SK-N-SH treated with all-trans-retinoic acid at 6 μM for 48 hours (cell line): ENCODE measurements around the gene TEX13D.

Experiments
- RARB ChIP-seq: fragments of 250-450 bp; sonication (Bioruptor Pico); IDR thresholded peaks from 2 replicates; pipeline ENCODE4 v1.8.0; 2021; ENCODE audit warnings: mild to moderate bottlenecking, moderate library complexity
- ZNF565 ChIP-seq: fragments of 450-650 bp; formaldehyde crosslinking; conservative IDR thresholded peaks from 2 replicates; pipeline ENCODE4 v1.5.0; 2020; ENCODE audit warnings: low read depth, mild to moderate bottlenecking, moderate library complexity

DNA sequence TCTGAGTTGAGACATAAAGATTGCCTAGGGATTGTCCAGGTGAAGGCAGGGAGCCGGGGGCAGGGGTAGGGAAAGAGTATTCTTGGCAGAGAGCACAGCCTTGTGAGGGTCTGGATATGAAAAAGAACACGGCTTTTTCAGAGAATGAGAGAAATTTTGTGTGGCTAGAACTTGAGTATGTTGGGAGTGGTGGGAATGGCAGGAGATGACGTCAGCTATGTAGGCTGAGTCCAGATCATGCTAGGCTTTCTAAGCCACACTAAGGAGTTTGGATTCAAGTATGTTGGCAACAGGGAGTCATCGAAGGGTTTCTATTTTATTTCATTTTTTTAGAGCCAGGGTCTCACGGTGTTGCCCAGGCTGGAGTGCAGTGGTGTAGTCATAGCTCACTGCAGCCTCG is 53.9 kb downstream of the TEX13D start:
- TF ChIP-seq RARB (CRISPR knock-in tag): no peak
- no peak for TF ChIP-seq ZNF565 (CRISPR knock-in tag)
